ENCODE results near the gene TMEM132E.
A peak's percentile ranks its signal among the peaks of the same experiment; 100 is the strongest.

TMEM132E gene

GRCh38 chr17:34635876-34636275, 56.5 kb downstream of the TMEM132E start:
- no peak for DNase-seq (ENCODE audit: low read depth)

GRCh38 chr17:34637041-34637547, 57.7 kb downstream of the TMEM132E start:
- no peak for DNase-seq (ENCODE audit: low read depth)

GRCh38 chr17:34637548-34638525, 58.5 kb downstream of the TMEM132E start:
- peak; percentile 60 for DNase-seq (ENCODE audit: low read depth)

- no peak for DNase-seq (ENCODE audit: low read depth)
Observed at GRCh38 chr17:34638526-34639260, 59.3 kb downstream of the TMEM132E start.

GRCh38 chr17:34639706-34640425, 60.5 kb downstream of the TMEM132E start:
- no peak for DNase-seq (ENCODE audit: low read depth)

- DNase-seq (ENCODE audit: low read depth), result no peak
Observed at GRCh38 chr17:34641368-34641767, 62.0 kb downstream of the TMEM132E start.

- DNase-seq (ENCODE audit: low read depth), result no peak
Observed at GRCh38 chr17:34644941-34645550, 65.7 kb downstream of the TMEM132E start.

GRCh38 chr17:34645594-34645993, 66.2 kb downstream of the TMEM132E start:
- DNase-seq (ENCODE audit: low read depth), result no peak

- no peak for DNase-seq (ENCODE audit: low read depth)
Observed at GRCh38 chr17:34647511-34647910, 68.1 kb downstream of the TMEM132E start.

- DNase-seq (ENCODE audit: low read depth), result no peak
Observed at GRCh38 chr17:34650051-34650750, 70.8 kb downstream of the TMEM132E start.

GRCh38 chr17:34651402-34651811, 72.0 kb downstream of the TMEM132E start:
- DNase-seq (ENCODE audit: low read depth), result no peak

- DNase-seq (ENCODE audit: low read depth), result no peak
Observed at GRCh38 chr17:34652021-34652555, 72.7 kb downstream of the TMEM132E start.

GRCh38 chr17:34653511-34653910, 74.1 kb downstream of the TMEM132E start:
- DNase-seq (ENCODE audit: low read depth), result no peak

- no peak for DNase-seq (ENCODE audit: low read depth)
Observed at GRCh38 chr17:34654276-34654880, 75.0 kb downstream of the TMEM132E start.

- no peak for DNase-seq (ENCODE audit: low read depth)
Observed at GRCh38 chr17:34654881-34655276, 75.5 kb downstream of the TMEM132E start.

GRCh38 chr17:34656801-34657200, 77.4 kb downstream of the TMEM132E start:
- DNase-seq (ENCODE audit: low read depth), result no peak

GRCh38 chr17:34658811-34659560, 79.6 kb downstream of the TMEM132E start:
- no peak for DNase-seq (ENCODE audit: low read depth)

GRCh38 chr17:34663714-34664113, 84.3 kb downstream of the TMEM132E start:
- no peak for DNase-seq (ENCODE audit: low read depth)

- no peak for DNase-seq (ENCODE audit: low read depth)
Observed at GRCh38 chr17:34665150-34665806, 85.9 kb downstream of the TMEM132E start.
